Neural cell (in vitro differentiated cells): ENCODE results near the gene ZNF532. TPM values are rescaled to one million over a fixed set of nuclear protein-coding genes. Genes with fewer than 3 reads are reported as not detected.
A peak's percentile ranks its signal among the peaks of the same experiment; 100 is the strongest.

Experiments used
- H2AFZ ChIP-seq: fragments of 200-600, 300-800 bp; sonication (generic), shearing (Covaris generic); 2 replicates; pipeline ENCODE4 v1.6.0; 2014; ENCODE audit warnings: low read depth, mild to moderate bottlenecking, antibody characterized with exemption, low read length, moderate library complexity
- H3F3A ChIP-seq: fragments of 200-600 bp; shearing (Covaris generic); 2 replicates; pipeline ENCODE4 v1.6.1; 2016; ENCODE audit warnings: mild to moderate bottlenecking, moderate library complexity, mixed read lengths, antibody characterized with exemption, low read length; ENCODE audit not compliant: insufficient read depth, poor library complexity, severe bottlenecking
- H3K27ac ChIP-seq: fragments of 200-600, 300-800 bp; sonication (generic), shearing (Covaris generic); 2 replicates; pipeline ENCODE4 v1.5.1; 2014; ENCODE audit warnings: mild to moderate bottlenecking, low read length, moderate library complexity
- H3K27me3 ChIP-seq: fragments of 300-800, 200-600 bp; sonication (generic), shearing (Covaris generic); 2 replicates; pipeline ENCODE4 v1.6.0; 2014; ENCODE audit warnings: mild to moderate bottlenecking, low read depth, low read length, moderate library complexity; ENCODE audit not compliant: insufficient read depth
- H3K36me3 ChIP-seq: fragments of 300-800, 200-600 bp; sonication (generic), shearing (Covaris generic); 2 replicates; pipeline ENCODE4 v1.5.1; 2014; ENCODE audit warnings: mild to moderate bottlenecking, antibody characterized with exemption, low read length, moderate library complexity; ENCODE audit not compliant: insufficient read depth
- H3K4me2 ChIP-seq: fragments of 300-800, 200-600 bp; sonication (generic), shearing (Covaris generic); 2 replicates; pipeline ENCODE4 v1.6.0; 2014; ENCODE audit warnings: mild to moderate bottlenecking, low read length
- H3K4me3 ChIP-seq: fragments of 300-800, 200-600 bp; sonication (generic), shearing (Covaris generic); 2 replicates; pipeline ENCODE4 v1.5.1; 2014; ENCODE audit warnings: mild to moderate bottlenecking, low read length, moderate library complexity
- H3K79me2 ChIP-seq: fragments of 200-600 bp; shearing (Covaris generic); replicated peaks from 2 replicates; pipeline ENCODE4 v1.6.0; 2014; ENCODE audit warnings: mild to moderate bottlenecking, low read length, moderate library complexity; ENCODE audit not compliant: insufficient read depth
- H3K9ac ChIP-seq: fragments of 300-800, 200-600 bp; sonication (generic), shearing (Covaris generic); 2 replicates; pipeline ENCODE4 v1.6.1; 2016; ENCODE audit warnings: mild to moderate bottlenecking, low read length, mixed read lengths
- H3K9me2 ChIP-seq: fragments of 200-600 bp; shearing (Covaris generic); 2 replicates; pipeline ENCODE4 v1.6.1; 2016; ENCODE audit warnings: mild to moderate bottlenecking, low read length, mixed read lengths; ENCODE audit not compliant: insufficient read depth
- H3K9me3 ChIP-seq: fragments of 200-600, 300-800 bp; sonication (generic), shearing (Covaris generic); 2 replicates; pipeline ENCODE4 v1.6.1; 2016; ENCODE audit warnings: mild to moderate bottlenecking, mixed run types, low read length, moderate library complexity, mixed read lengths
- H4K20me1 ChIP-seq: fragments of 200-600 bp; shearing (Covaris generic); 2 replicates; pipeline ENCODE4 v1.6.1; 2016; ENCODE audit warnings: mild to moderate bottlenecking, mixed run types; ENCODE audit not compliant: insufficient read depth
- EP300 ChIP-seq: fragments of 450-650 bp; conservative IDR thresholded peaks from 2 replicates; pipeline ENCODE4 v1.6.1; 2014; ENCODE audit warnings: antibody characterized with exemption, mild to moderate bottlenecking, moderate library complexity; ENCODE audit not compliant: poor library complexity, severe bottlenecking
- EZH2 ChIP-seq: fragments of 200-600, 300-800 bp; shearing (Covaris generic), sonication (generic); IDR thresholded peaks from 2 replicates; pipeline ENCODE4 v1.6.1; 2014; ENCODE audit warnings: antibody characterized with exemption, low read length, borderline replicate concordance, mild to moderate bottlenecking; ENCODE audit not compliant: insufficient read depth, poor library complexity, severe bottlenecking
- MXI1 ChIP-seq: fragments of 450-650 bp; conservative IDR thresholded peaks from 2 replicates; pipeline ENCODE4 v1.6.1; 2014; ENCODE audit warnings: antibody characterized with exemption, mild to moderate bottlenecking; ENCODE audit not compliant: poor library complexity, severe bottlenecking
- POLR2AphosphoS5 ChIP-seq: IDR thresholded peaks from 2 replicates; pipeline ENCODE4 v1.6.1; 2012
- RAD21 ChIP-seq: fragments of 450-650 bp; conservative IDR thresholded peaks from 2 replicates; pipeline ENCODE4 v1.6.1; 2014; ENCODE audit warnings: antibody characterized with exemption, mild to moderate bottlenecking, moderate library complexity
- SMC3 ChIP-seq: fragments of 450-650 bp; conservative IDR thresholded peaks from 2 replicates; pipeline ENCODE4 v1.6.1; 2014; ENCODE audit warnings: antibody characterized with exemption, mild to moderate bottlenecking, moderate library complexity; ENCODE audit not compliant: poor library complexity
- TAF1 ChIP-seq: IDR thresholded peaks from 2 replicates; pipeline ENCODE4 v1.6.1; 2012; ENCODE audit warnings: low read depth
- polyA plus RNA-seq: library from polyadenylated mRNA; depleted of rRNA; stranded (reverse); fragments of >200 nt; gene quantifications from 2 replicates; pipeline ENCODE4 v1.2.3, GENCODE V29; 2014
- TF ChIP-seq, protein P1 (sequence below): IDR thresholded peaks from 2 replicates; pipeline ENCODE4 v1.6.1; 2012; ENCODE audit warnings: borderline replicate concordance
- TF ChIP-seq, protein P2 (sequence below): fragments of 450-650 bp; IDR thresholded peaks from 2 replicates; pipeline ENCODE4 v1.5.1; 2014; ENCODE audit warnings: antibody characterized with exemption, mild to moderate bottlenecking, moderate library complexity; ENCODE audit not compliant: poor library complexity, severe bottlenecking

ZNF532 gene
- polyA plus RNA-seq, 1 donor from 2014 or later = 119 TPM

DNA sequence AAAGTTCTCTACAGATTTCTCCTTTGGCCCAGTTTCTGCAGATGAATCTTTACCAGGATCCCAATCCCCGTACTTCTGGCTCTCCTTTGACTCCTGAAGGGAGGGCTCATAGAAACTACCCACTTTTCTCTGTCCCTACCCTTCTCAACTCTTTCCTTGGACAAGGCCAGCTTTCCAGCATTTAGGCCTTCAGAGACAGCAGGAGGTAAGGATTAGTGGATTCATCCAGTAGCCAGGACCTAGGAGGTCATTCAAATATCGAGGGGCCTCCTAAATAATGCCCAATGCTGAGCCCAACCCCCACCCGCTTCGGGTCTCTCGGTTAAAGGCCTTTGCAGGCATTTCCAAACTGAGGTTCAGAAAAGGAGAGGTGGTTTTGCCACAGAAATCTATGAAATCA, 4.8 kb upstream of the ZNF532 start:
- Histone ChIP-seq H3K27ac (no peak overlapping the region), H2AFZ (peak overlapping the region; percentile 52), H4K20me1 (no peaks in the 10 kb centered on the region), H3K9me2 (no peaks in the 10 kb centered on the region), H3K9me3 (no peaks in the 10 kb centered on the region), H3K79me2 (peaks cover 37% of the 10 kb centered on the region), H3K4me3 (no peak overlapping the region), H3K27me3 (no peaks in the 10 kb centered on the region), H3K36me3 (no peaks in the 10 kb centered on the region), H3F3A (no peaks in the 10 kb centered on the region), H3K9ac (peak overlapping the region; percentile 42), H3K4me2 (no peak overlapping the region)
- TF ChIP-seq TAF1 = no peak
- no peak for TF ChIP-seq SMC3

DNA sequence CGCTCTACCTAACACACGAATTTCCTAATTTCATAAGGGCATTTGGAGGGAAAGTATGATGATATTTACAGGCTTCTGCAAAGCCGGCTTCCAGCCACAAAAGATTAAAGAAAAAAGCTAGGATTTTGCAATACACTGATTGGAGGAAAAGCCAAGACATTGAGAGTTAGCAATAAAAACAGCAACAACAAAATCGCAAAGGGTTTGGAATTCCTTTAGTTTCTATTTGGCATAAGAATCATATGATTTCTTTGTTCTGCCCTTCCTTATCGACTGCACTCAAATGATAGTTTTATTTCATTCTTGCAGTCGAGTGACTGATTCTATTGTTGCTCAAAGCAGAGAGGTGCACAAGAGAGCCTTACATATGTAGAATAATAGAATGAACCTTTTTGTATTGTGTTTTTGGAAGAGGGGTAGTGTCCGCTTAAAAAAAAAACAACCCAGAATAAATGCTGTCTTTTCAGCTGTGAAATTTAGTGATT, 3.9 kb upstream of the ZNF532 start:
- peak overlapping the region; percentile 26 for H3K4me2 ChIP-seq
- H3K79me2 ChIP-seq = peaks cover 46% of the 10 kb centered on the region
- H3F3A ChIP-seq = peaks cover under 1% of the 10 kb centered on the region
- H2AFZ ChIP-seq = peak overlapping the region; percentile 52
- no peaks in the 10 kb centered on the region for H3K9me2 ChIP-seq
- H3K9me3 ChIP-seq = no peaks in the 10 kb centered on the region
- peak overlapping the region; percentile 42 for H3K9ac ChIP-seq
- no peaks in the 10 kb centered on the region for H4K20me1 ChIP-seq
- H3K27me3 ChIP-seq = no peaks in the 10 kb centered on the region
- peak overlapping the region; percentile 98 for H3K27ac ChIP-seq
- peak overlapping the region; percentile 2 for H3K4me3 ChIP-seq
- no peaks in the 10 kb centered on the region for H3K36me3 ChIP-seq
- TF ChIP-seq, protein P1, sequence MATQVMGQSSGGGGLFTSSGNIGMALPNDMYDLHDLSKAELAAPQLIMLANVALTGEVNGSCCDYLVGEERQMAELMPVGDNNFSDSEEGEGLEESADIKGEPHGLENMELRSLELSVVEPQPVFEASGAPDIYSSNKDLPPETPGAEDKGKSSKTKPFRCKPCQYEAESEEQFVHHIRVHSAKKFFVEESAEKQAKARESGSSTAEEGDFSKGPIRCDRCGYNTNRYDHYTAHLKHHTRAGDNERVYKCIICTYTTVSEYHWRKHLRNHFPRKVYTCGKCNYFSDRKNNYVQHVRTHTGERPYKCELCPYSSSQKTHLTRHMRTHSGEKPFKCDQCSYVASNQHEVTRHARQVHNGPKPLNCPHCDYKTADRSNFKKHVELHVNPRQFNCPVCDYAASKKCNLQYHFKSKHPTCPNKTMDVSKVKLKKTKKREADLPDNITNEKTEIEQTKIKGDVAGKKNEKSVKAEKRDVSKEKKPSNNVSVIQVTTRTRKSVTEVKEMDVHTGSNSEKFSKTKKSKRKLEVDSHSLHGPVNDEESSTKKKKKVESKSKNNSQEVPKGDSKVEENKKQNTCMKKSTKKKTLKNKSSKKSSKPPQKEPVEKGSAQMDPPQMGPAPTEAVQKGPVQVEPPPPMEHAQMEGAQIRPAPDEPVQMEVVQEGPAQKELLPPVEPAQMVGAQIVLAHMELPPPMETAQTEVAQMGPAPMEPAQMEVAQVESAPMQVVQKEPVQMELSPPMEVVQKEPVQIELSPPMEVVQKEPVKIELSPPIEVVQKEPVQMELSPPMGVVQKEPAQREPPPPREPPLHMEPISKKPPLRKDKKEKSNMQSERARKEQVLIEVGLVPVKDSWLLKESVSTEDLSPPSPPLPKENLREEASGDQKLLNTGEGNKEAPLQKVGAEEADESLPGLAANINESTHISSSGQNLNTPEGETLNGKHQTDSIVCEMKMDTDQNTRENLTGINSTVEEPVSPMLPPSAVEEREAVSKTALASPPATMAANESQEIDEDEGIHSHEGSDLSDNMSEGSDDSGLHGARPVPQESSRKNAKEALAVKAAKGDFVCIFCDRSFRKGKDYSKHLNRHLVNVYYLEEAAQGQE = no peak
- TF ChIP-seq, protein P2, sequence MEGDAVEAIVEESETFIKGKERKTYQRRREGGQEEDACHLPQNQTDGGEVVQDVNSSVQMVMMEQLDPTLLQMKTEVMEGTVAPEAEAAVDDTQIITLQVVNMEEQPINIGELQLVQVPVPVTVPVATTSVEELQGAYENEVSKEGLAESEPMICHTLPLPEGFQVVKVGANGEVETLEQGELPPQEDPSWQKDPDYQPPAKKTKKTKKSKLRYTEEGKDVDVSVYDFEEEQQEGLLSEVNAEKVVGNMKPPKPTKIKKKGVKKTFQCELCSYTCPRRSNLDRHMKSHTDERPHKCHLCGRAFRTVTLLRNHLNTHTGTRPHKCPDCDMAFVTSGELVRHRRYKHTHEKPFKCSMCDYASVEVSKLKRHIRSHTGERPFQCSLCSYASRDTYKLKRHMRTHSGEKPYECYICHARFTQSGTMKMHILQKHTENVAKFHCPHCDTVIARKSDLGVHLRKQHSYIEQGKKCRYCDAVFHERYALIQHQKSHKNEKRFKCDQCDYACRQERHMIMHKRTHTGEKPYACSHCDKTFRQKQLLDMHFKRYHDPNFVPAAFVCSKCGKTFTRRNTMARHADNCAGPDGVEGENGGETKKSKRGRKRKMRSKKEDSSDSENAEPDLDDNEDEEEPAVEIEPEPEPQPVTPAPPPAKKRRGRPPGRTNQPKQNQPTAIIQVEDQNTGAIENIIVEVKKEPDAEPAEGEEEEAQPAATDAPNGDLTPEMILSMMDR = no peak
- no peak for TF ChIP-seq EZH2
- no peak for TF ChIP-seq TAF1
- no peak for TF ChIP-seq RAD21
- no peak for TF ChIP-seq POLR2AphosphoS5
- no peak for TF ChIP-seq SMC3
- no peak for TF ChIP-seq MXI1
- no peak for TF ChIP-seq EP300

DNA sequence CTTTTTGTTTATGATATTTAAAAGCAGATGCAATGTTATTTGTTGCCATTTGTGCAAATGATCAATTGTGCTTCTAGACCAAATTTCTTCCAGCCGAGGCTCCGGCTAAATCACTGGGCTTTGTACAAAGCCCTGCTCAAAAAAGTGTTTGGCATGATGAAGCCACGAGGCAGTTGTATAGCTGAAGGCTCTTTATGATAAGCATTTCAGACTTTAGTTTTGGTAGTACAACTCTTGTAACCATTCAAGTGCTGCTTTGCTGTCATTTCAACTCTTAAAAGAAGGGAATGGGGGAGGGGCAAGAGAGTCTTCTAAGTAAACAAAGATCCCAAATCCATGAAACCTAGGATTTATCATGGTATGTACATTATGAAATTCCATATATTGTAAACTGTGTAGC, 3.3 kb upstream of the ZNF532 start:
- H3K4me3 ChIP-seq = peak overlapping the region; percentile 64
- TF ChIP-seq, protein P1 = peak; percentile 7
- no peak for TF ChIP-seq TAF1
- H4K20me1 ChIP-seq = no peaks in the 10 kb centered on the region
- peak overlapping the region; percentile 22 for H2AFZ ChIP-seq
- peak overlapping the region; percentile 98 for H3K27ac ChIP-seq
- no peaks in the 10 kb centered on the region for H3K36me3 ChIP-seq
- H3K27me3 ChIP-seq = no peaks in the 10 kb centered on the region
- peaks cover 6% of the 10 kb centered on the region for H3F3A ChIP-seq
- peak overlapping the region; percentile 91 for H3K9ac ChIP-seq
- H3K9me2 ChIP-seq = no peaks in the 10 kb centered on the region
- H3K79me2 ChIP-seq = peaks cover 52% of the 10 kb centered on the region
- peak overlapping the region; percentile 26 for H3K4me2 ChIP-seq
- H3K9me3 ChIP-seq = no peaks in the 10 kb centered on the region
